HepG2 (cell line): ENCODE measurements around the gene TALDO1. TPM values are rescaled to one million over a fixed set of nuclear protein-coding genes. Genes with fewer than 3 reads are reported as not detected.

Source experiments
- AGO2 ChIP-seq: fragments of 200-400 bp; formaldehyde crosslinking; optimal IDR thresholded peaks from 2 replicates; pipeline ENCODE3; 2017; ENCODE audit warnings: mild to moderate bottlenecking, low read depth, low read length, moderate library complexity
- DBP ChIP-seq: sonication (generic); formaldehyde crosslinking; IDR thresholded peaks from 2 replicates; pipeline ENCODE4 v1.4.0; 2020; ENCODE audit warnings: missing genetic modification reagents; ENCODE audit errors: not compliant biosample characterization
- GTF2F1 ChIP-seq: fragments of 150-350 bp; IDR thresholded peaks from 2 replicates; pipeline ENCODE4 v1.6.1; 2014; ENCODE audit warnings: low read length
- HNF4G ChIP-seq, 2 experiments: sonication (generic) in 1 of 2; formaldehyde crosslinking in 1 of 2; IDR thresholded peaks; 2 replicates each; pipeline versions ENCODE4 v1.4.0 to v1.6.1; 2011 to 2020; ENCODE audit warnings: borderline replicate concordance in 2 of 2, low read depth in 2 of 2, mild to moderate bottlenecking in 2 of 2, low read length in 1 of 2, missing genetic modification reagents in 1 of 2, moderate library complexity in 1 of 2
- MAFG ChIP-seq: sonication (generic); formaldehyde crosslinking; IDR thresholded peaks from 2 replicates; pipeline ENCODE4 v1.5.1; 2020; ENCODE audit warnings: mild to moderate bottlenecking, missing genetic modification reagents
- PAXIP1 ChIP-seq: sonication (generic); formaldehyde crosslinking; conservative IDR thresholded peaks from 2 replicates; pipeline ENCODE4 v1.4.0; 2020; ENCODE audit warnings: mild to moderate bottlenecking, missing genetic modification reagents, moderate library complexity
- SAP130 ChIP-seq: IDR thresholded peaks from 2 replicates; pipeline ENCODE4 v1.6.1; 2016; ENCODE audit warnings: low read depth
- SMC3 ChIP-seq: IDR thresholded peaks from 2 replicates; pipeline ENCODE4 v1.6.1; 2011; ENCODE audit warnings: low read length, improper control_type of control experiment
- ZBTB40 ChIP-seq, 2 experiments: fragments of 450-650 bp in 1 of 2; sonication (generic) in 1 of 2; formaldehyde crosslinking in 1 of 2; IDR thresholded peaks; 2 replicates each; pipeline versions ENCODE4 v1.6.1 to v1.8.0; 2016 to 2022; ENCODE audit warnings: antibody characterized with exemption in 1 of 2, mild to moderate bottlenecking in 1 of 2, missing genetic modification reagents in 1 of 2
- ZNF224 ChIP-seq: sonication (generic); formaldehyde crosslinking; IDR thresholded peaks from 2 replicates; pipeline ENCODE4 v1.5.0; 2020; ENCODE audit warnings: mild to moderate bottlenecking, missing genetic modification reagents
- ZNF564 ChIP-seq: sonication (generic); formaldehyde crosslinking; IDR thresholded peaks from 2 replicates; pipeline ENCODE4 v1.8.1; 2023; ENCODE audit warnings: mild to moderate bottlenecking, missing genetic modification reagents
- ZNF572 ChIP-seq: sonication (generic); formaldehyde crosslinking; IDR thresholded peaks from 2 replicates; pipeline ENCODE4 v1.5.1; 2020; ENCODE audit warnings: mild to moderate bottlenecking, missing genetic modification reagents
- polyA plus RNA-seq, 8 experiments: library from polyadenylated mRNA; depleted of rRNA in 3 of 8; stranded (reverse) in 7 of 8; unstranded in 1 of 8; fragments of >200 nt; fragmentation: Illumina TruSeq in 4 of 8; extraction: Trizol in 4 of 8; gene quantifications; 2 replicates each; pipeline versions ENCODE4 v1.2.1 to v1.2.3, GENCODE V29; 2011 to 2016; ENCODE audit warnings: low read depth in 4 of 8, missing spikeins in 1 of 8, mixed read lengths in 1 of 8; ENCODE audit not compliant: insufficient read depth in 1 of 8
- total RNA-seq, 5 experiments: library from RNA; depleted of rRNA; stranded (reverse); fragments of >200 nt; fragmentation: Illumina TruSeq; extraction: Trizol; gene quantifications; 2 replicates each; pipeline ENCODE4 v1.2.3, GENCODE V29; 2016; ENCODE audit warnings: low read depth in 1 of 5

Gene TALDO1
- total and polyA plus RNA-seq, 2 of the 13 experiments (the other 11 are each of a cell fraction or from before 2014, with no cell fraction given) = 107 to 240 TPM

DNA sequence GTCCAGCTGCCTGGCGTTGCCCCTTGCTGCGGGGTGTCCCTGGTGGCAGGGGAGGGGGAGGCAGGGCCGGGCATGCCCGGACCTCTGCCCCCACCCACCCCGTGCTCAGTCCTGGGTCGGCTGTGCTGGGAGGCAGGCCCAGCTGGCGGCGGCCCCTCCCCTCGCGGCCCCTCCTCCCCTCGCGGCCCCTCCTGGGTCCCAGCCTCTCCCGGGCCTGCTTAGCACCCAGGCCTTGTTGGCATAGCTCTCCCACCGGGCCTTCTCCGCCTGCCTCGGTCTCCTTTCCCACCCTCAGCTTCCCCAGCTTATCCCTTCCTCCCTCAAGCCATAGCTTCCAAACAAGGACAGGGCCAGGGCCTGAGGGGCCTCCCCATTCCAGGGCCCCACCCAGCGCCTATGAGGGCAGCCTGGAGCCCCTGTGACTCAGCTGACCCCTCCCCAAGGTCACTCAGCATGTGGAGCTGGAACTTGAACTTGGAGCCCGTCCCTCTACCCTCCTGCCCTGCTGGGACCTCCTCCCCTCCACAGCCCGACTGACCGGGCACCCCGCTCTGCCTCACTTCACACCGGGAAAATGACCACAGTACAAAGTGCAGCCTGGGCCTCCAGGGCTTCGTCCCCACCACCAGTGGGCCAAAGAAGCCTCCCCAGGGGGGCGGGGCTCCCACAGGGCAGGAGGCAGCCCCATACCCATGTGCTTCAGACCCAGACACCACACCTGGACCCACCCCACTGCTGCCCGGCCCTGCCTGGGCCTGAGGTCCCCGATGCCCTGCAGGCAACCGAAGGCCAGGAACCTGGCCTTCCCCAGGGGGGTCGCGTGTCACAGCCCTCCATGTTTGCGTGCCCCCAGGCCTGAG, 40.1 kb upstream of the TALDO1 start (continued):
- TF ChIP-seq ZNF224 (0 out of 2 replicates have a peak, but pooled peaks have one; percentile 54), ZBTB40 (IDR thresholded peaks at IDR 0.05) (no peak), ZBTB40 (CRISPR knock-in tag; IDR thresholded peaks at IDR 0.05) (peak; percentile 86), SAP130 (CRISPR knock-in tag) (peak; percentile 84), ZNF572 (CRISPR knock-in tag) (peak; percentile 69; the same call in 1 of the 2 replicates), MAFG (CRISPR knock-in tag) (0 out of 2 replicates have a peak, but pooled peaks have one; percentile 18), SMC3 (no peak), GTF2F1 (no peak), HNF4G (IDR thresholded peaks at IDR 0.05; ENCODE audit: borderline replicate concordance, low read depth, low read length) (peak; percentile 97), HNF4G (CRISPR knock-in tag; IDR thresholded peaks at IDR 0.05; ENCODE audit: borderline replicate concordance, low read depth) (peak; percentile 99), PAXIP1 (CRISPR knock-in tag) (peak; percentile 98), AGO2 (peak; percentile 97), DBP (CRISPR knock-in tag) (no peak), ZNF564 (CRISPR knock-in tag) (peak; percentile 65; the same call in 1 of the 2 replicates)
